Smooth muscle cell of the brain vasculature (primary cell): ENCODE data around the gene IL17REL.

Experiments
- DNase-seq: peaks from one replicate; pipeline ENCODE4 v3.0.0-alpha.2; 2012; ENCODE audit warnings: low read depth, low spot score

IL17REL gene

DNA sequence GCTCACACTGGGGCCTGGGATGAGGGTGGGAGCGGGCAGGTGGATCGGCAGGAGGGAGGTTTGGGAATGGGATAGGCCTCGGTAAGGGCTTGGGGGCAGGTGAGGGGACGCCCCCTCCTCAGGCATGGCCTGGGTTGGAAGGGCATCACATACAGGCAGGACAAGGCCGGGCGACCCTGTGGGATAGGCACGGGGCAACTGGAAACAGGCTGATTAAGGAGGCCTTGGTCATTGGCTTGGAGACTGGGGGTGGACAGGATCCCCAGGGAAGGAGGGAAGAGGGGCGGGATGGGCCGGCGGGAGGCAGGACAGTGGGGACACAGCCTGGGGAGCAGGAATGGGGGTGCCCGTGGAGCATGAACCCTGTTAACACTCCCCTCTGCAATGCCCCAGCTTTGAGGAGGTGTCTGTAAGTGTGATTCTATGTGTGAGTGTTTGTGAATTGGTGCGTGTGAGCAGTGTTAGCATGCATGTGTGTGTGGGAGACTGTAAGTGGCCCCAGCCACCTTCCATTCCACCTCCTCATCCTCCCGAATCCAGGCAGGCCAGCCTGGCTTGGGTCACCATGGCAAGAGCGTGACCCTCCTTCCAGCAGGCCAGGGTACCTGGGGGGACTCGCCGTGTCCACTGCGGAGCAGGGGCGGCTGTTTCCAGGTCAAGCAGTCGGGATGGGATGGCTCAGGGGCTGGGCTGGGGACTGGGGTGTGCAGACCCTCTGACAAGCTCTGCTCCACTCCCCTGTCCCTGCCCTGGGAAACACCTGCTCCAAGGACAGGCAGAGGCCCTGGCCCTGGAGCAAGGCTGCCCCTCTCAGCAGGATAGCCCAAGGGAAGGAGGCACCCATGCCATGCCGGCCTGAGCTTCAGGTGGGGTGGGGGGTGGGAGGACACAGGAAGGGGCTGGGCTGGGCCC is 55.4 kb downstream of the IL17REL start:
- DNase-seq: no peak

DNA sequence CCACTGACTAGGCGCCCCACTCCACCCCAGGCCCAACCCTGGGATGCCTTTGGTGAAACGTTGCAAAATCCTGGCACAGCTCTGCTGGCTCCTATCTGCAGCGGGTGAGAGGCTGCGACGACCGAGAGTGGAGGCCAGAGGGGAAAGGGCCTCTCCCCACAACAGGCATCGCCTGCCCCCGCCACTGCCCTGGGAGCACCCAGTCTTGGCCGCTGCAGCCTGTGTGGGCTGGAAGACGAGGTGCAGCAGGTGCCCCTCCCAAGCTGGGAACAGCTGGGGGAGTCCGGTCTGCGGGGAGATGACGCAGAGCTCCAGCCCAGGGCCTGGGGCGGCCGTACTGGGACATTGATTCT is 56.2 kb downstream of the IL17REL start:
- DNase-seq: no peak

DNA sequence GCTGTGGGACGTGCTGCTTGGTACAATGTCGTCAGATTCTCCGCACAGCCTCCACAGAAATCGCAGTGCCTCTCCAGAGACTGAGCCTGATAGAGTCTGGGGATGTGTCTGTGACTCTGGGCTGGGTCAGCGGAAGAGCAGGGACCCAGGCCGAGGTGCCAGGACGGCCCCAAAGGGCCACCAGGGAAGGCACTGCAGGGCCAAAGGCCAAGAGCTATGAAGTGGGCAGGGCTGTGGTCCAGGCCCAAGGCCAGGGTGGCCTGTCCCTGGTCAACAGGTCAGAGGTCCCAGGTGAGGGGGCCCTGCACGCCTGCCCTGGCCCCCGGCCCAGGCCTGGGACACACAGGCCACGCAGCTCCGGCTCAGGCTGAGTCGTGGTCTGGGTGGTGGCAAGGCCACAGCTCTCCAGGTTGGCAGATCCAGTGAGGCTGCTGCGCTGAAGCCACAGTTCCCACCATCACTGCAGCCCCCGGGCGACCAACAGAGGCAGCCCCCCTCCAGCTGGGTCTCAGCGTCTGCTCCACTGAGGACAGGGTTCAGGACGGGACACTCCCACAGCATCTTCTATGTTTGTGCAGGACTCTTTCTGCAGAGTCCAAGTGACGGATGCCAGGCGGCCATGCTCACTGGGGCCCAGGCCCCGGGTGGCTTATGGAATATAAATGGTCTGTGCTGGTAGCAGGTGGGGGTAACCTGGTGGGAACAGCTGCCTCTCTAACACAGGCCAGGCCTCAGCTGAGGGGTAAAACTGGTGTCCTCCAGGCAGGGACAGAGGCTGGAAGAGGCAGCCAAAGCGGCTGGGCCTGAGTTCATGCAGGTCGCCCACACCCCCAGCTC is 56.8 kb downstream of the IL17REL start:
- no peak for DNase-seq

DNA sequence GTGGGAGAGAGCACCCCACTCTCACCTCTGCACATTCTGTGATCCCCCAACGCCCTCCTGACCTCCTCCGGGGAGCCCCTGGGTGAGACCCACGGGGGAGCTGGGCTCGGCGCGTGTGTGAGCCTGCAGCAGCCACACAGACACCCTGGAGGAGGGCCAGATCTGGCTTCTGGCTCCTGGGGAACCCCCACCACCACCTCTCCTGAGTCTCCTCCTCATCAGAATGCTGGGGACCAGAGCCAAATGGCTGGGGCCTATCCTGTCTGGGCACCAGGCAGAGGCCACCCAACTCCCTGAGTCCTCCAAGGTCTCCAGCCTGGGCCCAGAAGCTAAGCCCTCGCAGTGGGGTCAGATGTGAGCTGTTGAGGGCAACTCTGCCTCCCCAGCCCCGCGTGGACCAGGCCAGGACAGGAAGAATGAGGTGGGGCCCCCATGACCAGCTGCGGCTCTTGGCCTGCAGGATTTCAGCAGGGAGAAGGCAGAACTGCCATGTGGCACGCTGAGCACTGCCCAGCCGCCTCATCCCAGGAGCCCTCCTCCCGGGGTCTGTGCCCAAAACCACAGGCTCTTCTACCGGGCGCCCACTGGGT is 57.5 kb downstream of the IL17REL start:
- no peak for DNase-seq

DNA sequence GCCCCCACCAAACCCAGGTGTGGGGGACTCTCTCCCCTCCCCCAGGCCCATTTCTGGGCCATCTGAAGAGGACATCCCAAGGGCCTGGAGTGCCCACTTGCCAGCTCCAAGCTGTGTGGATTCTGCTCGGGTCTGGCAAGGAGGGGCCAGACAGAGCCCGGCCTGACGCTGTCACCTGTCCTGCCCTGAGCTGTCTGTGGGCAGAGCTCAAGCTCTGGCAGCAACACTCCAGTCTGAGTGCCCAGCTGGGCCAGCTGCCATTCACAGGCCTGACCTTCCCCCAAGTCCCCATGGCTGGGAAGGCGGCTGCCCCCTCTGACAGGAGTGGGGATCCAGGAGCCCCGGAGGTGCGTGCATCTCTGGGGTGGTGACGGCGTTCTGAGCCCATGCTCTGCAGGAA is 58.2 kb downstream of the IL17REL start:
- no peak for DNase-seq

DNA sequence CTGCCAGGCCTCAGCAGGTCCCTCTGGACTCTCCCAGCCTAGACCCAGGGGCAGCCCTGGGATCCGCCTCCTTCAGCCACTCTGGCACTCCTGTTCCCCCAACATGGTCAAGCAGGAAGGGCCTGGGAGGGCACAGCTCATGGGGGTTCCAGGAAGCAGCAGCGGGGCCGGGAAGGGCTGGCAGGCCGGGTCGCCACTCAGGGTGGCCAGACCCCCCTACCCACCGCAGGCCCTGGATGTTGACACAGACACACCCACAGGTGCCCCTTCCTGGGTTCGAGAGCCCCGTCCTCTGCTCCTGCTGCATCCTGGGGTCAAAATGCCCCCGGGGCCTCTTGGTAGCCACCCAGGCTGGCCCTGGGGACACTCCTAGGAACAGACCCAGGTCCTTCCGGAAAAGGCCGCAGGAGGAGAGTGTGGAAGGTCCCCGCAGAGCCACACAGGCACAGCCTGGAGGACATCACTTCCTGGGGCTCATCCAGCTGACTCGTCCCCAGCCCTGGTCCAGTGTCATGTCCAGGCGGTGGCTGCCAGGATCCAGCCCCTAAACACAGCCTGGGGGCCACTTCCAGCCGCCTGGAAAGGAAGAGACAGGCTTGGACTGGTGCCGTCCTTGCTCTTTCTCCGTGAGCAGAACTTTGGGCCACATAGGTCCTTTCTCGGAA is 58.8 kb downstream of the IL17REL start:
- no peak for DNase-seq

DNA sequence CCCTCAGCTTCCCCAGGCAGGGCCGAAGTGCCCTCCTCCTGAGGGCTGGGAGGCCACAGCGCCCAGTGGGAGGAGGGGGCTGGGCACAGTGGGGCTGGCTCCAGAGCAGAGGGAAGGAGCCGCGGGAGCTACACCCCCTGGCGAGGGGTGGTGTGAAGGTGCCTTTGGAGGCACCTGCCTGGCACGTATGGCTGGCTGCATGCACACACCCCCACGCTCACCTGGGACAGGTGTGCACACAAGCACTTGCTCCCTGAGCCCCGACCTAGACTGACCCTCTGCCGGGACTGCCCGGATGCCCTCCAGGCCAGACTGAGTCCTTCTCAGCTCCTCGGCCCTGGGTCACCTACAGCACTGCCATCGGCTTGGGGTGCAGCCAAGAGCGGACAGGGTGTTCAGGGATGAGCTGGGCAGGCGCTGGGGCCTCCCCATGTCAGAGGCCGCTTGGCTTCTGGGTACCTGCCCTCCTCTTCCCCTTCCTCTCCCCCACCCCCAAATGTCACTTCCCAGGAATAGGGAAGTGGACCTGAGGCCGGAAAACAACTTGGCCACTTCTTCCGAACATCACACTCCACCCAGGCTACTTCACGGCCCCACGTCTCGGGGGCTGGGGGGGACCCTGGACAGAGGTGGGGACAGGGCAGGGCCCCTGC is 59.4 kb downstream of the IL17REL start:
- no peak for DNase-seq

DNA sequence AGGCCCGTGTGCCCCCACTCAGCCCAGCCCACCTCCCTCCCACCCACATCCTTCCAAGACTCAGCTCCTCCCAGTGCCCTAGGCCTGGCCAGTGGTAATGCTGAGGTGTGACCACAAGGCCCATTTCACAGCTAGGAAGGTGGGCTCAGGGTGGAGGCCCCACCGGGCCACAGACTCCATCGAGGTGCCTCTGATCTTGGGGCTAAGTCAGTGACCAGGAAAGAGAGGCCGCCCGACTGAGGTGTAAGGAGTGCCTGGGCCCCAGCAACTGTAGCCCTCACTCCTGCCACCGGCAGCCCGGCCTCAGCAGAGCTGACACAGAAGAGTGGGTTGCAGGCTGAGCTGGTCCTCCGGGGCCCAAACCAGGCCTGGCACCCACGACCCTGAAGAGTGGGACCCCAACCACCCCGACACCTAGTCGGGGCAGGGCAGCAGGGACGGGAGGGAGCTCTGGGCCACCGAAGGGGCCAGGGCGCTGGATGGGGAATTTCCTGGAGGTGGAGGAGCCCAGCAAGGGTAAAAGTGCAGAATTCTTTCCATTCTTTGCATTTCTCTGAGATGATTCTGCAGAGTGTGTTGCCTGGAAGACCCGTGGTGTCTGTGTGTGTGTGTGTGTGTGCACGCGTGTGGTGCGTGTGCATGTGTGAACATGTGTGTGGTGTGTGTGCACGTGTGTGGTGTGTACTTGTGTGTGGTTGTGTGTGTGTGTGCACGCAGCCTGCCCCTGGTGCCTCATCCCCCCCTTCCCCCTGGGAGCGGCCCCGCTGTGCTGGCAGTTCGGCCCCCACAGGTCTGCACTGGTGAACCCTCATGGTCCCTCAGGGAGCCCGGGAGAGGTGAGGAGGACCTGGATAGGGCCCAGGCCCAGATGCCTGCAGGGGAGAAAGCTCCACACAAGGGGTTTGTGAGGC is 60.3 kb downstream of the IL17REL start:
- DNase-seq: no peak

DNA sequence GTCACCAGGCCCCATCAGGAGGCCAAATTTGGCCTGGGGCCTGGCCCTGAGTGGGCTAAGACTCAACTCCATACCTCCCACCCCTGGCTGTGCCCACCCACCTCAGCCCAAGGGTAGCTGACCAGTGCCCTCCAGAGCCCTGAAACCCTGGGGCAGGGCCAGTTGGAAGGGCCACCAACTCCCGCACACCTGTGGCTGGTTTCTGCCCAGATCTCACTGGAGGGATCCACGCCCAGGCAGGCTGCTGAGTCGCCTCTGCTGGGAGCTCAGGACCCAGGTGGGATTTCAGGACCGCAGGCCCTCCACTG is 60.9 kb downstream of the IL17REL start:
- no peak for DNase-seq

DNA sequence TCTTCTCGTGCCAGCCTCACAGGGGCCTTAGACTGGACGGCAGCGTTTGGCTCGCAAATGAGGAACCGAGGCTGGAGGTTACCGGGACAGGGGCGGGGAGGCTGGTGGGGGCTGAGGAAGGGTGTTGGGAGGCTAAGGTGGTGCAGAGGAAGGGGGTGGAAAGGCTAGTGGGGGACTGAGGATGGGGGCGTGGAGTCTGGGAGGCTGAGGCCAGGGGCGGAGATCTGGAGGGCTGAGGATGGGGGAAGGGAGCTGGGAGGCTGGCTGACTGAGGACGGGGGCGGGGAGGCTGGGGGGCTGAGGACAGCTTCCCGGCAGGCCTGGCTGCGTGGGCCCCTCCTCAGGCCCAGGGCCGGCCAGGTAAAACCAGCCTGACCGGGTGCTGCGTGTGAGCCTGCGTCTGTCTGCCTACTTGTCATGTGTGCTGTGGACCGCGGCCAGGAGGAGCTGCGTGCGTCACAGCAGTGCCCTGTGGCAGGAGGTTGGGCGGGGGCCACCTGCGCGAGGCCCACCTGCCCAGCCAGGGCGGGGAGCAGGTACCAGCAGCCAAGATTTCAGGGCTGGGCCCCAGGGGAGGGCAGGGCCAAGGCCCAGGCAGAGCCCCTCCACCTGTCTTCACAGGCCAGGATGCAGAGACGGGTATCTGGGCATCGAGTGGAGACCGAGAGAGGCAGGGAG is 61.4 kb downstream of the IL17REL start:
- DNase-seq: no peak

DNA sequence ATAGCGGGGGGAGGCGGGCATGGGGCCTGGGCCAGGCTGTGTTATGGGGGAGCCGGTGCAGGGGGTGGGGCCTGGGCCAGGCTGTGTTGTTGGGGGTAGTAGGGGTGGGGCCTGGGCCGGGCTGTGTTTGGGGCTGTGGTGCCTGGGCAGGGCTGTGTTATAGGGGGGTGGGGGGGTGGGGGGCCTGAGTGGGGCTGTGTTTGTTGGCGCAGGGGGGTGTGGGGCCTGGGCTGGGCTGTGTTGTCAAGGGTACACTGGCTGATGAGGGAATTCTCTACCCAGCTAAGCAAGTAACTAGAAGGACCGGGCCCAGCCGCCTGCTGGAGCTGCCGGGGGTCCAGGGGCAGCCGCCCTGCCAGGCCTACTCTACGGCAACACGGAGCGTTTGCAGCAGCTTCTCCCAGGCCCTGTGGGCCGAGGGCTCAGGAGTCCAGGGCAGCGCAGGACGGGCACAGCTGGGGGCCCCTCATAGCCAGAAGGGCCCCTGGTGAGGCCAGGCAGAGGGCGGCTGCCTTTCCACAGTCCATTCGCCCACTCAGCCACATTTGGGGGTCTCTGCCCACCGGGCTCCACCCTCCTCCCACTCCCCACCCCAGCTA is 62.1 kb downstream of the IL17REL start:
- DNase-seq: no peak

DNA sequence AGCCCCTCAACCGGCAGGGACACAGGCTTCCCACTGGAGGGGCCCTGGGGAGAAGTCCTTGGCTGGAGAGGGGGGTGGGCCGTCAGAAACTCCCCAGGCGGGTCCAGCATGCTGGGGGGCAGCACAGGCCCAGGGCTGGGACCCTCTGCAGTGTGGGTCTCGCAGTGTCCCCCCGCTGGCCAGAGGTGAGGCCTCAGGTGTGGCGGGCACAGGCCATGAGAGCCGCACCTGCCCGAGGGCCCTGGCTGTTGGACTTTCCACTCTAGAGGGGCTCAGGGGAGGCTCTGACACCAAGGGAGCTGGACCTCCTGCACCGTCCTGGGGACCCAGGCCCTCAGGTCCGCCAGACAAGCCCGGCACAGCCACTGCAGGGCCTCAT is 62.7 kb downstream of the IL17REL start:
- DNase-seq: no peak

DNA sequence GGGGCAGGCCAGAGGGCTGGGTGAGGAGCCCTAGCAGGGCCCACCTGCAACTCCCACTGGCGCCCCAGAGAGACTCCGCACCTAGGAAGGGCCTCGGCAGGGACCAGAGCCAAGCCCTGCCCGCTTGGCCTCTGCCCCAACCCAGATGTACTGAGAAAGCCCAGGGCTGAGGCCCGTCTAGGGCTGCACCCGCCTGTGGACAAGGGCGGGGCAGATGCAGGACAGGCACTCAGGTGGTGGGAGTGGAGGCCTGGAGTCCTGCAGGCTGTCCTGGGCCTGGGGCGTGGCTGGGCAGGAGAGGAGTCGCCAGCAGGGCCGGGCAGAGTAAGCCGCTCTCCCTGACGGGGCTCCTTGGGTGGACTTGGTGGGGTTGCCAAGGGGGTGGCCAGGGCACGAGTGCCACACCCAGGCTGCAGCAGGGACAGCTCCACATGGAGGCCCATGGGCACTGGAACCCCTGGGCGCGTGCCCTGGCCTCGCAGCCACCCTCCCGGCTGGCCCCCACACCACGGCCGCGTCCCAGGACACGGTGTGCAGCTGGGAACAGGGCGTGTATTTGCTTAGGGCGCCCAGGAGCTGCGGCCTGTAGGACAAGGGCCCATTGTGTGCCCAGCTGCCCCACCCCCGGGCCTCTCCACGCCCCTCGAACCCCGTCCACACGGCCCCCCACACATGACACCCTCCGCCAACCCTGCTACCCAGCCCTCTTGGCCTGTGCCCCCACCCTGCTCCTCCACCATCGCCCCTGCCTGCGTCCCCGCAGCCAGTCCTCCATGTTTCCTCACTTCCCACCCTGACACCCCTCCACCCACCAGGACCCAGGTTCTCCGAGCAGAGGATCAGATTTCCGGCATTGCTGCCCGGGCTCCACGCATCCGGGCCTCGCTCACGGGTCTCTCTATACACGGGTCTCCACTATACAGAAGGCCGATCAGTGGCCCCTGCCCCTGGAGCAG is 63.3 kb downstream of the IL17REL start:
- DNase-seq: no peak

DNA sequence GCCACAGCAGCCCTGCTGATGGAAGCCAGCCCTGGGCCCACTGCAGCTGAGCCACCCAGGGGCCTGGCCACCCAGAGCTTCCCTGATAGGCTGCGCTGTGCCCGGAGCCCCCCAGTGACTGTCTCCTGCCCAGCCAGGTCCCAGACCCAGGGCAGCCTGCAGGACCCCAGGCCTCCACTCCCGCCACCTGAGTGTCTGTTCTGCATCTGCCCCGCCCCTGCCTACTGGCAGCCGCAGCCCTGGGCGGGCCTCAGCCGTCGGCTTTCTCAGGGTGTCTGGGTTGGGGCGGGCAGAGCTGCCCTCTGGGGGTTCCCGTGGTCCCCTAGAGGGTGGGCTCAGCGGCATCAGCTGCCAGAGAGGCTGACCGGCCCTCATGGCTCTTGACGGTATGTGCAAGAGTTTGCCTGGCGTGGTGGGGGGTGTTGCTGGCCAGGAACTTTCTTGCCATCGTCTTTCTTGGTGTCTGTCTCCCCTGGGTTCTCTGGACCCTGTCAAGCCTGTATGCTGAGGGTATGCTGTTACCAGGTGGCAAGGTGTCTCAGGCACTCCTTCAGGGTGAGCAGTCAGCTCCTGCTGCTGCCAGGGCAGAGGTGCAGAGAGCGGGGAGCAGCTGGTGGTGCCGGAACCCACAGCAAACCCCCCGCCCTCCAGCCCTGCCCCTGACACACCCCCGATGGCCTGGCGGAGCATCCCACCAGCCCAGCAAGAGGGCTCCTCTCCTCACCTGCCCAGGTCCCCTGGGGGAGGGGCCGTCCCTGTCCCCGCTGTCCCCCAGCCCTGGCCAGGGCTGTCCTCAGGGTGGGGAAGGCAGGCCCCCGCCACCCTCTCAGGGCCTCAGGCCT is 64.2 kb downstream of the IL17REL start:
- DNase-seq: no peak

DNA sequence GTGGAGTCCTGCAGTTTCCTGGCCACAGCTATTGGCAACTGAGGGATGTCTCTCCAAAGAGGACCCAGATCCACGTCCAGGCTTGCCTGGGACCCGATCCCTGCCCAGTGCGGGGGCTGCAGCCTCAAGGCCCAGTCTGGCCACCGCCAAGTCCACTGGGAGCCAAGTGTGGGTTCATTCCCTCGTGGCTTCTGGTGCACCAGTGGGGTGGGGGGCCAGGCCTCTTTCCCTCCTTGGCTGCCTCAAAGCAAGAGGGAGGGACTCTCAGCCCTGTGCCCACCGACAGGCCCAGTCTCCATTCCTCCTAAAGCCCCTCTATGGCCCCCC is 65.3 kb downstream of the IL17REL start:
- DNase-seq: no peak

DNA sequence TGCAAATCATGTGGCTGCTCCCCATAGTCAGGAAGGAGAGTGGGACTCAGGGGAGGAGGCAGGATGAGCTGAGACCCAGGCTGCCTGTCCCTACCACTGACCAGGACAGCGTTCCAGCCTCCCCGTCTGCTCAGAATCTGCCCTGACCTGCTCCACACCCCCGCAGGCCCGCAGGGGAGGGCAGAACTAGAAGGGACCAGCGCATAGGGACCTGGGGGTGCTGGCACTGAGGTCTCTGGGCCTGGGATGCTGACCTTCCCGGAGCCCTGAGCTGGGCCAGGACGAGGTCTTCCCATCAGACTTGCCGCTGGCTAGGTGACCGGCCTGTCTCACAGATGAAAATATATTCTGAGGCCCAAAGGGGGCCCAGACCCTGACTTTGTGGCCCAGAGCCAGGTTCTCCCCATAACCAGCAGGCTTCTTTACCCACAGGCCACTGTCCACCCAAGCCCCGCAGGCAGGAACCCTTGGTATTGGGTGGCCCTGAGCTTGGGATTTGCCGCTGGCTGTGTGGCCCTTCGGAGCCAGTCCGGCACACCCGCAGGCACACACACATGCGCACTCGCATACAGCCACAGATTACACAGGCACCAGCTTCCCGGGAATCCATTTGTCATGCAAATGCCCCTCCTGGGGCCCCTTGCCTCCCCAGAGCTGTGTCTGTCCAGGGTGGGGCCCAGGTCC is 65.8 kb downstream of the IL17REL start:
- no peak for DNase-seq
